HFF-Myc (cell line): ENCODE measurements around the gene RENBP.

Experiments
- DNase-seq: peaks from one replicate; pipeline ENCODE4 v3.0.0-alpha.2; 2011; ENCODE audit warnings: low read depth; ENCODE audit errors: extremely low read depth
- H3K4me3 ChIP-seq: replicated peaks from 2 replicates; pipeline ENCODE4 v1.5.1; 2011; ENCODE audit warnings: low read depth, mild to moderate bottlenecking, control low read depth, low read length
- CTCF ChIP-seq: IDR thresholded peaks from 2 replicates; pipeline ENCODE4 v1.5.1; 2012; ENCODE audit warnings: mild to moderate bottlenecking, low read depth, low read length, control low read depth; ENCODE audit errors: missing control alignments

Gene RENBP

GRCh38 chrX:153944140-153944799, at the start of gene RENBP:
Gene RENBP (minus strand): TSS chrX:153944643. CDS start chrX:153944610, 33 bp downstream.
- H3K4me3 ChIP-seq, result no peak within 1 kb of the TSS
- no peak for TF ChIP-seq CTCF
- no peak for DNase-seq

GRCh38 chrX:153993978-153994377, 49.5 kb upstream of the RENBP start:
- no peak for DNase-seq
- H3K4me3 ChIP-seq, result no peak overlapping the region
- TF ChIP-seq CTCF, result no peak

- no peak for DNase-seq
- no peak overlapping the region for H3K4me3 ChIP-seq
- TF ChIP-seq CTCF, result no peak
These were observed 48.6 kb upstream of the RENBP start for GRCh38 chrX:153993079-153993478.

GRCh38 chrX:153992180-153992579, 47.7 kb upstream of the RENBP start:
- DNase-seq, result no peak
- no peak overlapping the region for H3K4me3 ChIP-seq
- no peak for TF ChIP-seq CTCF

- no peak for TF ChIP-seq CTCF
- no peak for DNase-seq
- no peak overlapping the region for H3K4me3 ChIP-seq
These were observed 46.7 kb upstream of the RENBP start for GRCh38 chrX:153991013-153991580.

GRCh38 chrX:153989973-153990655, 45.7 kb upstream of the RENBP start:
- no peak for DNase-seq
- H3K4me3 ChIP-seq, result no peak overlapping the region
- TF ChIP-seq CTCF, result no peak
